Activated T-cell treated with anti-CD3 and anti-CD28 coated beads for 4 hours (primary cell): ENCODE results near the gene NXPH1.
"Not testable (repeated sequence)": the region's sequence is repeated elsewhere in the genome, so short reads cannot be mapped to it uniquely, and the experiment has no call there.

Experiments
- DNase-seq: peaks from one replicate; pipeline ENCODE4 v3.0.0-alpha.2; 2020

NXPH1 gene

GRCh38 chr7:8612584-8612983, 179.2 kb downstream of the NXPH1 start:
- no peak for DNase-seq

GRCh38 chr7:8613191-8613590, 179.8 kb downstream of the NXPH1 start:
- no peak for DNase-seq

- DNase-seq = no peak
Measured at GRCh38 chr7:8615019-8615418, 181.6 kb downstream of the NXPH1 start.

DNA sequence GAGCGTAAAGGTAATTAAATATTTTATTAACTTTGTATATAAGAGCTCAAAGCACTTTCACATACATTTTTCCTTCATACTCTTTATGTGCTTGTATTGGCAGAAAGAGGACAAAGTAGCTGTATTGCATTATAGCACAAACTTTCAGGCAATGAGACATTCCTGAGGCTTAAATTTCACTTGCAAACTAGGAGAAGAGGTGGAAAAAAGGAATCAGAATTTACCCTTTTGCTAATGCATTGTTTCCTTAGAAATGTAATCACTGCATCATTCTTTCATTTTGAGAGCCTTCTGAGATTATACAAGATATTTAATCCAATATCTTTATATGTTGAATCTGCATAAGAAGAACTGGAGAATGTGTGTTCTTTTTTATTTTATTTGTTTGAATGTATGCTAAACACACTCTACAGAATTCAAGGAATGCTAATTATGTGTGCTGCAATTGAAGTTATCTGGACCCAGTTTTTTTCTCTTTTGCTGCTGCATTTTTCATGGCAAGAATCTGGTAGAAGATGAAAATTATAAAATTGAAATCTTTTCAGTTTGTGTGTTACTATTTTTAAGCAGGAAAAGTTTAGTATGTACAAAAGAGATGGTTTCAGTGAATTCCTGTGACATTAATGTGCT, 185.1 kb downstream of the NXPH1 start:
- no peak for DNase-seq

DNA sequence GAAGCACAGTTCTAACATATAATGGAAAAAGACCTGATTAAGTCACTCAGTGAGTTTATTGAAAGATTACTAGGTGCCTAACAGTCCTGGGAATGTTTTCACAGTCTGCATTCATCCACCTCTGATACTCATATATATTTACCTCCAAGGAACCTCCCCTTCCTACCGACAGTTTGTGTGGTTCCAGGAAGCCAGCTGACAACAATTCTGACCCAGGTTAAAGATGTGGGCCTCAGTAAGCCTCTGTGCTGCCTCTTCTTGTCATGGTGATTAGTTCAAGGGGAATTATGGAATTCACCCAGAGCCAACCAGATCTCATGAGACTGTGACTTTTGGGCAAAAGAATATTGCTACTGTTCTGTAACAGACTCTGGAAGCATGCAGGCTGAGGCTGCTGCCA, 186.8 kb downstream of the NXPH1 start:
- no peak for DNase-seq

DNA sequence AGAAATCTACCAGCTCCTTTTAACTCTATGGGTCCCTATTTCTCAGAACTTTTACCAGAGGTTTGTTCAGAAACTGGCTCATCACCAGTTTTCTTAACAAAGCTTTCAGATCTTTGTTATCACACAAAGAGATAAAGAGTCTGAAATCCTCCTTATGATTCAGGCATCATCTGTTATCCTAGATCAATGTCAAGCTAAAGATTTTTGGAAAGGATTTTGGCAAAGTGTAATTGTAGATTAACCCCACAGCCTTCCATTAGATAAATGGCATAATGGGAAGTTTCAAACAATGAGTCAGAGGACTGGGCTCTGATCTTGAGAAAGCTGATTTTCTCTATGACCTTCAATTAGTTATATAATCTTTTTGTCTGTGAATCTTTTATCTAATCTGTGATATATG, 192.2 kb downstream of the NXPH1 start:
- DNase-seq = no peak

DNA sequence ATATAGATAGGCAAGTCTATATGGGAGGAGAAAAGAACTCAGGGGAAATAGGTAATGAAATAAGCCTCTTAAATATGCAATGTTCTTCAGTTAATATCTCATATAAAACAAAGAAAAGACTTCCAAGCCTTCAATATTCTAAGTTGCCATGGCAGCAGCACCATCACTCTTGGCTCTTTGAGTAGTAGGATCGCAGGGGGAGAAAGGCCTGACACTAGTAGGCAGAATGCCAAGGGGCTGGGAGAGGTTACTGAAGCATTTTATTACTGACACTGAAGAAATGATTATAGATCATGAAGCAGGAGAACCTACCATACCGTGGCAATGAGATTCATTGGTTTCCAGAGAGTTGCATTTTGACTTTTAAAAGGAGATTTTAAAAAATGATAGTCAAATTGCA, 193.9 kb downstream of the NXPH1 start:
- DNase-seq = no peak

- DNase-seq = no peak
Measured at GRCh38 chr7:8628656-8629055, 195.2 kb downstream of the NXPH1 start.

DNA sequence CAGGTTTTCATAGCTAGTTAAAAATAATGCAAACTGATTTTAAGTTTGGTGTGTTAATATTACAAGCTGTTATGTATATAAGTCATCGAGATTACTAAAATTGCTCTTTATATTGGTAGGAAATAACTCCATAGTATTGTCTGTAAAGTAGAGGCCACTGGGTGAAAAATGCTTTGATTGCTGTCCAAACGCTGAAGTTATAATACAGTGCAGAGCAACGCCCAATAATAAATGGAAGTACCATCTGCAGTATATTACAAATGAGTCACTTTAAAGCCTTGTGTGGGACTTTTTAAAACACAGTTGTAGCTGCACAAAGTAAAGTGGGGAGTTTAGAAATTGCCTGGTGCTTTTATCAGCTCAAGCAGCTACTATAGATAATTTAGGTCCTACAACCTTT, 196.1 kb downstream of the NXPH1 start:
- DNase-seq = no peak

GRCh38 chr7:8637322-8637721, 203.9 kb downstream of the NXPH1 start:
- no peak for DNase-seq

- no peak for DNase-seq
Measured at GRCh38 chr7:8638076-8638475, 204.7 kb downstream of the NXPH1 start.

GRCh38 chr7:8639668-8640067, 206.3 kb downstream of the NXPH1 start:
- no peak for DNase-seq

- no peak for DNase-seq
Measured at GRCh38 chr7:8640671-8641070, 207.3 kb downstream of the NXPH1 start.

DNA sequence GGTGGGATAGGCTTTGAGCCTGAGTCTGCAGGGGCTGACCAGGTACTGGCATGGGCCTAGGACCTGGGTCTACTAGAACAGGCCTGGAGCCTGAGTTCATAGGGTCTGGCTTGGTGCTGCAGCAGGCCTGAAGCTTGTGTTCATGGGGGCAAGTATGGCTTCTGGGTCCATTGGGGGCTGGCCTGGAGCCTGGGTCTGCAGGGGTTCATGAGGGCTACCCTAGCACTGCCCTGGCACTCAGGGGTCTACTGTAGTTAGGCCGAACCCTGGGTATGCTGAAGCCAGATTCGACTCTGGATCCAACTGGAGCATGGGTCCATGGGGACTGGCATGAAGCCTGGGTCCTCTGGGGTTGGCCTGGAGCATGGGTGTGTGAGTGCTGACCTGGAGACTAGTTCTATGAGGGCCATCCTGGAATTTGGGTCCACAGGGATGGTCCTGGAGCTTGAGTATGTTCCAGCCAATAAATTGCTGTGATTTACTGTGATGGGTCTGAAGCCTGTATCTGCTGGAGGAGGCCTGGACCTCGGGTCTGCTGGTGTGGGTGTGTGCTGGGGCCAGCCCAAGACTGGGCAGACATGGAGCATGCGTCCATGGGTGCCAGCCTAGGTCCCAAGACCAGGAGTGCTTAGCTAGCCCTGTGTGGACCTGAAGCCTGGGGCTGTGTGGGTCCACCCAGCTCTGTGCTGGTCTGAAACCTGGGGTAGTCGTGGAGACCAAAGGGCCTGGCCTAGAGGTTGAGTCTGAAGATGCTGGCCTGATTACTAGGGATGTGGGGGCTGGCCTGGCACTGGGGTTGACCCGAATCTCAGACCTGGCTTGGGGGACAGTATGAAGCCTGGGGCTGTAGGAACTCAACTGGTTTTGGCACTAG, 235.5 kb downstream of the NXPH1 start:
- no peak for DNase-seq

DNA sequence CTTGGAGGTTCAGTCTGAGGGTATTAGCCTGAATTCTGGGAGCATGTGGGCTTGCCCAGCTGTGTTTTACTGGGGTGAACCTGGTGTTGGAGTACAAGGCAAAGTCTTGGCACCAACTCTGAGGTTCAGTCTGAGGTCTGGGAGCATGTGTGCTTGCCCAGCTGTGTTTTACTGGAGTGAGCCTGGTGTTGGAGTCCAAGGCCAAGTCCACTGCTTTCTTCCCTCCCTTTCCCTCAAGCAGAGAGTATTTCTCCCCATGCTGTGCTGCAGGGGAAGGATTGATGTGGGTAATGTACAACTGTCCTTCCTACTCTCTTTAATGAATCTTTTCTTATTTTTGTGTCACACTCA, 236.1 kb downstream of the NXPH1 start:
- DNase-seq = no peak

- DNase-seq = no peak
Measured at GRCh38 chr7:8684426-8684825, 251.0 kb downstream of the NXPH1 start.

DNA sequence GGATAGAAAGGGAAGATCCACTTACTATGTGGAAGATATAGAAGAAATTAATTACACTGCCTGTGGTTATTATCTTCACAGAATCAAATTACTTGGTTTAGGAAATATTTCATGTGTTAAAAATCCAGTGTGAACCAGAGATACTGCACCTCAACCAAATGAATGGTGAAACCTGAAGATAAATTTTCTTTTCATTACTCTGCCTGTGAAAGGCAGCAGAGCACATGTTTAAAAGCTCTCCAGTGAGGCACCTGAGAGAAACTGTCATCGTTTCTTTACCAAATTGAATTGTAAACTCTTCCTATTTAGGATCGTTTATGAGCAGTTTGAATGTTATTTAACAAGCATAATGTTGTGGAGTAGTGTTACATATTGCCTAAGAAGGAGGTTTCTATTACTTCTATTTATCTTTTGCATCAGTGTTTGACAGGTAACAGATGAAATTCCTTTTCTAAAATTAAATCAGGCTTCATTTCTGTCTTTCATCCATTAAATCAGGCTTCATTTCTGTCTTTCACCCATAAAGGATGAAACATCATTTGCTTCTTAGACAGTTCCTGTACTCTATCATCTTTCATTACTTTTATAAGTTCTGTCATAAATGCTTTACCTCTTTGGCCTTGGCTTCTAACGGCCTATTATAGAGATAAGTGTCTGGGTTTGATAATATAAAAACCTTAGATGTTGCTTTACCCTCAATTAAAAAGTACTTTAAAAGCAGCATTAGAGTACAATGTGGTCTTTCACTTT, 266.6 kb downstream of the NXPH1 start:
- no peak for DNase-seq

GRCh38 chr7:8702807-8703206, 269.4 kb downstream of the NXPH1 start:
- no peak for DNase-seq

GRCh38 chr7:8710124-8710523, 276.7 kb downstream of the NXPH1 start:
- DNase-seq = no peak

DNA sequence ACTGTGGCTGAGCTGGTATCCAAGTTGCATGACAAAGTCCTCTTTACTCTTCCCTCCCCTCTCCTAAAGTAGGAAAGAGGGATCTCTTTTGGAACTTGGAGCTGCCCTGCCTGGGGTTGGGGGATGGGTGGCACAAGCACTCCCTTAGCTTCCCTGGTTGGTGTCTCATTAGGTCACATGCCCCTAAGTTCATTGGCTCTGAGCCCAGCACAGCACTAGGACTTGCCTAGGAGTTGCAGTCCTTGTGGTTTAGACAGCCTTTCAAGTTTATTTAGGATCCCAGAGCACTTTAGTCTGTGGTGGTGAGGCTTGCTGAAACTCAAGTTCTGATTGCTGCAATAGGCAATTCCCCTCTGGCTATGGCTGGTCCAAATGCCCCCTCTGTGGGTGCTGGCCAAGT, 281.4 kb downstream of the NXPH1 start:
- DNase-seq = no peak

- no peak for DNase-seq
Measured at GRCh38 chr7:8719102-8719501, 285.7 kb downstream of the NXPH1 start.

GRCh38 chr7:8724080-8724718, 290.8 kb downstream of the NXPH1 start:
- DNase-seq = no peak

- not testable (repeated sequence) for DNase-seq
Measured at GRCh38 chr7:8731756-8732155, 298.3 kb downstream of the NXPH1 start.
